ENCODE data around the gene UGT1A9. TPM values are rescaled to one million over a fixed set of nuclear protein-coding genes. Genes with fewer than 3 reads are reported as not detected.

UGT1A9 gene
- total RNA-seq, 1 donor from 2014 or later, result 1.5 TPM

GRCh38 chr2:233796254-233796653 is 124.6 kb downstream of the UGT1A9 start:
- DNase-seq (ENCODE audit: low spot score), result no peak

GRCh38 chr2:233798335-233799086 is 126.8 kb downstream of the UGT1A9 start:
- DNase-seq (ENCODE audit: low spot score), result peak; percentile 25

DNA sequence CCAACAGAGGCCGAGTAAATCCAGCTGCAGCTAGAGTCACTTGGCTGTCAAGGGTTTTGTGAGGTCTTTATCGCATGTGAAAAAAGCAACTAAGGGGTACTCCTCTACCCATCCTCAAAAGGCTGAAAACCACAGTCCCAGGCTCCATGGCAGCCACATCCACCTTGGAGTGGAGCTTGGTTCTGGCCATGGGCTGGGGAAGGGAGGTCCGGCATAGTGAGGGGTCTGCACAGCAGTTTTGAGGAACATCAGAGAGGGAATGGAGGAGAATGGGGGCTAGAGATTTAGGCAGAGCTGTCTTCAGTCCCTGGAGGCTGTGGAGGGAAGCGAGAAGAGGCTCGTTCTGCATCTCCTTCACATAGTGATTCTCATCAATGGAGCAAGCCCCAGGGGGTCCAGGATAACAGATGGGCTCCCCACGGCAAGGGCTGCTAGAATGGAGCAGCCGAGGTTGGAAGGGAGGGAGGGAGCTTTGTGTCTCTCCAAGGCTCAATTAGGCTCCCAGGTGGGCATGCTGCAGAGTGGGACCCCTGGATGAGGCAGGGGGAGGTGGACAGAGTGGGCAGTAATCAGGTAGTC is 127.5 kb downstream of the UGT1A9 start:
- peak; percentile 37 for DNase-seq (ENCODE audit: low spot score)

DNA sequence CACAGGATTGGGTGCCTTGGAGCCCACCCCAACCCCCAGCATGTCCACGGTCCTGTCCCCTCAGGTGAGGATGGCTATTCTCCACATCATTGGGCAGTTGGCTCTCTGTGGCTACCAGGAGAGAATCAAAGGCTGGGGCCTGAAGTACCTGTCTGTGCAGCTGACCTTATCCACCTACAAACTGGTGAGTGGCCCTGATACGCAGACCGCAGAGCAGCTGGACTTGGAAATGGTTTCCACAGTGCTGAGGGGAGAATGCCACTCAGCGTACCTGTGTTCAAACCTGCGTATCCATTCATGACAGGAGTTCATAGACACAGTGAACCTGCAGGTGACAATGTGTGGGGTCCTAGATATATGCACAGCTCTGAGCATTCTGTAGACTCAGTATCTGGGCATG is 128.0 kb downstream of the UGT1A9 start:
- DNase-seq (ENCODE audit: low spot score), result no peak

DNA sequence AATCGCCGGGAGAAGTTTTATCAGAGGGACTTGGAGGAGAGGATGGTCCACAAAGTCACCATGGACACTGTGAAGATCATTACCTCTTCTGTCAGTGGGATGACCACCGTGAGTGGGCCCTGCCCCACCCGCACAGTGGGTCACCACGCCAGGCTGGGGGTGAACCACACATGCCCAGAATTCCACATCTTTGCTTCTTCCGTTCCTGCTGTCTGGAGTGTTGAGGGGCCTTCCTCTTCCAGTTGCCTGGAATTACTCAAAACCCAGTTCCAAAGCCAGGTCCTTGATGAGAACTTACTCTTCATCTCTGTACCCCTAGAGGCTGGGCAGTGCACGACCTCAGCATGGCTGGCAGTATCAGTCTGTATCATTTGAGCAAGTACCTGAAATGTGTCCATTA is 128.5 kb downstream of the UGT1A9 start:
- DNase-seq (ENCODE audit: low spot score), result peak; percentile 20

- DNase-seq (ENCODE audit: low spot score), result no peak
Observed at GRCh38 chr2:233801357-233802131, 129.8 kb downstream of the UGT1A9 start.

GRCh38 chr2:233802132-233802815 is 130.6 kb downstream of the UGT1A9 start:
- DNase-seq (ENCODE audit: low spot score), result no peak

- DNase-seq (ENCODE audit: low spot score), result no peak
Observed at GRCh38 chr2:233803292-233803911, 131.7 kb downstream of the UGT1A9 start.

DNA sequence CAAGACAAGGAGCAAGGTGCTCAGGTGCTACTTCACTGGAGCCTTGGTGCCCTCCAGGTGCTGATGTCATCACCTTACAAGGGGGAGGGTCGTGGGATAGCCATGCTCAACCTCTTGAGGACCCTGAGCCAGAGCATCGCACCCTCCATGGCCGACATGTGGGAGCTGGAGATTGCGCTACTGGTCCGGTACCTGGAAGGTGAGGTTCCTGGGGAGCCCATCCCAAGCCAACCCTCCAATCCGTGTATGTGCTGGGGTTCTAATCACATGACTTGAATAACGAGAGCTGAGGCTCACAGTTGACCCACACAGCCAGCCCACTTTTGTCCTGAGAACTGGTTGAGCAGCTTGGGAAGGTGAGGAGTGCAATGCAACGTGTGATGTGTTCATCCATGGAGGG is 132.3 kb downstream of the UGT1A9 start:
- peak; percentile 40 for DNase-seq (ENCODE audit: low spot score)

DNA sequence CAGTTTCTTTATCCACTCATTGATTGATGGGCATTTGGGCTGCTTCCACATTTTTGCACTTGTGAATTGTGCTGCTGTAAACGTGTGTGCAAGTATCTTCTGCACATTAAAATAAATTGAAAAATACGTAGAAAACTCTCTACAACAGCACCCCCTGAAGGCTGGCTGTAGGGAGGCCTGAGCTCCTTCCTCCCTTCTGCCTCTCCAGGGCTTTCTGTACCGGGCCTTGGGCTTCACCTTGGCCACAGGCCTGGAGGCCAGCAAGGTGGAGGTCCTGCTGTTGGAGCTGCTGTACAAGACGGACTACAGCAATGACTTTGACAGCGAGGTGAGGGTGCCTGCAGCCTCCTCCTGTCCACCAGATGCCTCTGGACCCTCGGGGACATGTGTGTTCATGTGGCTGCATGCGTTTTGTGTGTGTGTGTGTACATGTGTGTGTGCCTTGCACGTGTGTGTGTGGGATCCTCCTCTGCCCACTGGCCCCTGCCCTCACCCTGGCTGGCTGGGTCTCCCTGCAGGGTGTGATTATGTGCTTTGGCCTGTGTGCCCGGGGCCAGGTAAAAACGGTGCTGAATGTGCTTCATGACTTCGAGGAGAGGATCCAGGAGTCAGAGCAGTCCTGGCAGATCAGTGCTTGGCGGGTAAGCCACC is 135.6 kb downstream of the UGT1A9 start:
- DNase-seq (ENCODE audit: low spot score), result no peak

DNA sequence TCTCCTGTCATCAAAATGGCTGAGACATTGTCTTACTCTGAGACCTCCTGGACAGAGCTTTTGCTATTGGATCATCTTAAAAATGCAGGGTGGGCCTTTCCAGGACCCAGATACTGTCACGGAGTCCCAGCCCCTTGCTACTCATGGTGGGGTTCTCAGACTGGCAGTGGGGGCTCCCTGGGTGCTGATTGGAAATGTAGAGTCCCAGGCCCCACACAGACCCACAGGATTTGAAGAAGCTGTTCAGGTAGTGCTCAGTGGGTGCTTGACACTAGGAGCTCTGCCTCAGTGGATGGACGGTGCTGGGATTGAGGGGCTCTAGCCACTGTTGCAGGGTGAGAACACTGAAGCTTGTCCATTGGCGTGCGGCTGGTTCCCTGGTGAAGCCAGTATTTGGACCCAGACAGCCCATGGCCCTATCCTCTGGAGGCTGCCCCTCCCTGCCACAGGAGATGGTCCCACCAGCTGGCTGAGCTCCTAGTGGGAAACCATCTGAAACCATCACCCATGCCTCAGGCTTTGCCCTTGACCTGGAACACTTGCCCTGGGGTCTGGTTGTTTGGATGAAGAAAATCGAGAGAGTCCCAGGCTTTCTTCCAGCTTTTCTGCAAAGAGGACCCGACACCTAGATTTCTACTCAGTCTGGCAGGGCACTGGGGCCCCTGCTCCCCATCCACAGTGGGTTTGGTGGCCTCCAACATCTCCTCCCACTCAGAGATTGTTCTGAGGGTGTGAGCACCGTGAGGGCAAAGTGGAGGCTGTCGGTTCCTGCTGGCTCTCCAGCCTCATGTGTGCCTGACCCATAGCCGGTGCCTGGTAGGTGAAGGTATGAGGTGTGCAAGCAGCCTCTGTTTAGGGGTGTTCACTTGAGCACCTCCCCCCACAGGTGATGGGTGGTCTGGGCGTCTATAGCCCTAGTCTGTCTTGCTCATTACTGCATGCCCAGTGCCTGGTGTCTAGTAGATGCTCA is 136.6 kb downstream of the UGT1A9 start:
- peak; percentile 17 for DNase-seq (ENCODE audit: low spot score)

GRCh38 chr2:233810385-233810784 is 138.7 kb downstream of the UGT1A9 start:
- DNase-seq (ENCODE audit: low spot score), result no peak

DNA sequence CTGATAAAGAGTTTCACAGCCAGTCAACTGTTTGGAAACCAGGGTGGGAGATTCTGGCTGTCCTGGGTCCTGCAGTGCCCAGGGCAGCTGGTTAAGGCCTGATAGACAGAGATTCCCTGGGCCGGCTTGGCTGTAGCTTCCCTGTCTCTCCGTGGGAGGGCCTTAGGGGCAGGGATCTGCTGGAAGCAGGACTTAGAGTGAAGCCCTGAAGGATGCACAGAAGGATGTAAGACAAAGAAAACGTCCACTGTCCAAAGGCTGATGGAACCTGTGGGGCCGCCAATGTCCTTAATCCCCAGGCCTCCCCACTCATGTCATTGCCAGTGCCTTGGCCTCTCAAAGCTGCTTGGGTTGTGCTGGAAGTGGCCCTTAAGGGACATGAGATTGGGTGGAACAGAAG is 139.4 kb downstream of the UGT1A9 start:
- DNase-seq (ENCODE audit: low spot score), result no peak

DNA sequence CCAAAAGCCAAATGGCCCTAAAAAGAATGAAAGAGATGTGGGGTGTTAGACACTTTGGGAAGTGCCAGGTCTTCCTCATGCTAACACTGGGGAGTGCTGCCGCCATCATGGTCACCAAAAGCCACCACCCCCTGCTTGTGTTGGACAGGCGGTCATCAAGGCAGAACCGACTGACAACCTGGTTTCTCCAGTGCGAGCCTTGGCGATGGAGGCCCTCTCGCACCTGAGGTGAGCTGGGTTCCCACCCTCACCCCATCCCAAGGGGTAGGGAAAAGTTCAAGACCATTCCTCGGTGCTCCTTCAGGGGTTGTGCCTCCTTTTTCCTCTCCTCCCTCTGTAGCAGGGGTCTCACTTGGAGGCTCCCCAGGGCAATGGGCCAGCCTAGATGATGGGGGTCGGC is 140.0 kb downstream of the UGT1A9 start:
- DNase-seq (ENCODE audit: low spot score), result no peak

DNA sequence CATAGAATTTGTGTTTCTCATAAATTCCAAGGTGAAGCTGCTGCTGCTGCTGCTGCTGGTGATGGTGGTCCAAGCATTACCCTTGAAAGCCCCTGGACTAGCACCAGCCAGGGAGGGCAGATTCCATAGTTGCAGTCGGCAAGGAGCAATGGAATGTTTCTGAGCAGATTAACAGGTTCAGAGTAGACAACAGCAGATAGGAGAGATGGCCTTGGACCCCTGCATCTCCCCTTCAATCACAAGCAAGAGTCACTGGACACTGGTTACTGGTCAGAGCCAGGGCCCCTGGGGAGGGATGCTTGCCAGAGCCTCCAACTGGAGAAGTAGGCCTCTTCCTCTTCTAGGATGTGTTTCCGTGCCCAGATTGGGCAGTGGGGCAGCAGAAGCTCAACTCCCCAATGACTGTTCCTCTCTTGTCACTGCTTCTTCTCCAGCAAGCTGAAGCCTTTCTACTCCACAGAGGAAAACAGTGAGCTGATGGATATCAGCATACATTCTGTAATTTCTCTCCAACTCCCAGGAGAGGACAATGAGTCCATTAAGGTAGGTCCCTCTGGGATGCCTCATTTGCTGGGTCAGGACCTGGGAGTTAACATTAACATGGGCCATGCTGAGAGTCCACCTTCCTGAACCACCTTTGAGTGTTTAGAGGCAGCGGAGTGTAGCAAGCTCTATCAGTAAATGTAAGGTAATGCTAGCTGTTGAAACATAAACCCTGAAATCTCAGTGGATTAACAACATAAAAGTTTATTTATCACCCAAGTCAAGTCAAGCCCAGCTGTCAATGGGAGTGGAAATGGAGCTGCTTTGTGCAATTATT is 141.7 kb downstream of the UGT1A9 start:
- no peak for DNase-seq (ENCODE audit: low spot score)

- DNase-seq (ENCODE audit: low spot score), result no peak
Observed at GRCh38 chr2:233814056-233814835, 142.5 kb downstream of the UGT1A9 start.

DNA sequence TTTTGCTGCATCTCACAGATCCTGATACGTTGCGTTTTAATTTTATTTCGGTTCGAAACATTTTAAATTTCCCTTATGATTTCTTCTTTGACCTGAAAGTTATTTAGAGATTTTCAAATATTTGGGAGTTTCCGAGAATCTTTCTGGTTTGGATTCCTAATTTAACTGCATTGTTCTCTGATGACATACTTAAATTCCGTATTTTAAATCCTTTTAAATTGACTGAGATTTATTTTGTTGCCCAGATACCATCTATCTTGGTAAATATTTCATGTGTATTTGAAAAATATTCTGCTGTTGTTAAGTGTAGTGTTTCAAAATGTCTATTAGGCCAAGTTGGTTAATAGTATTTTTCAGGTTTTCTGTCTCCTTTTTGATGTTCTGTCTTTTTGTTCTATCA is 144.2 kb downstream of the UGT1A9 start:
- no peak for DNase-seq (ENCODE audit: low spot score)

DNA sequence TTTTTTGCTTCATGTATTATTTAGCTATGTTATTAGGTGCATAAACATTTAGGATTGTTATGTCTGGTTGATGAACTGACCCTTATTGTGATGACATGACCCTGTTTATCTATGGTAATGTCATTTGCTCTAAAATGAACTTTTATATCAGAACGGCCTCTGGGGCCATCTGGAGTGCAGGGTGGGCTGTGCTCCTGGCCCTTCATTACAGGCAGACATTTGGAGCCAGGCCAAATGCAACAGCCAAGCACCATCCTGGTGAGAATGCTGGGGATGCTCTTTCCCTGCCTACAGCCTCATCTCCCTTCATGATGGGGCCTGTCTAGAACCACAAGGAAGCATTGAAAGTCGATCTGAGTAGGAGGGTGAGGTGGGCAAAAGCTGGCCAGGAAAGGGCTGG is 144.6 kb downstream of the UGT1A9 start:
- no peak for DNase-seq (ENCODE audit: low spot score)

All from ureter (tissue), 1 donor.